ENCODE data around the gene SMYD3. TPM values are rescaled to one million over a fixed set of nuclear protein-coding genes. Genes with fewer than 3 reads are reported as not detected.

SMYD3 gene
- total and polyA plus RNA-seq, 2 of the 13 experiments (the other 11 are each of a cell fraction or from before 2014, with no cell fraction given): 27.7 to 35.8 TPM

DNA sequence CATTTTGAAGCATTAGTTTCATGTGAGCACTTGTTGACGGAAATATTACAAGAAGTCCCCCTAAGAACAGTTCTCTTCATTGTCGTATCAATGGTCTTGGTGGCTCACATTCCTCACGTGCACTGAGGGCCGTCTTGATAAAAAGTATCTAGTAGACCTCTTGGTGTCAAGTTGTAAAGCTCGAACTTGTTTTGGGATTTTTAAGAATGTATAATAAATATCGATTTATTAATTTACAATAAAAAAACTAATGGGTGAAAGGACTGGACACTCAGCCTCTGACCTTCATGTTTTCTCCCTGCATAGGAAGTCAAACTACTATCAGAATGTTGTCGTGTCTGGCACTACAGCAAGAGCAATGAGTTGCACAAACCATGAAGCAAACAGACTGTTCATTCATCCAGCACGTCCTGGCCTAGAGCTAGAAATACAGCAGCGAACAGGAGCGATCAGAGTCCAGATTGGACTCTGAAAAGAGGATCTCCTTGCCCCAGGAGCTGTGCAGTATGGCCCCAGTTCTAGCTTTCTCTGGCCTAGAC lies 319.2 kb downstream of the SMYD3 start (continued):
- TF ChIP-seq, protein P1, sequence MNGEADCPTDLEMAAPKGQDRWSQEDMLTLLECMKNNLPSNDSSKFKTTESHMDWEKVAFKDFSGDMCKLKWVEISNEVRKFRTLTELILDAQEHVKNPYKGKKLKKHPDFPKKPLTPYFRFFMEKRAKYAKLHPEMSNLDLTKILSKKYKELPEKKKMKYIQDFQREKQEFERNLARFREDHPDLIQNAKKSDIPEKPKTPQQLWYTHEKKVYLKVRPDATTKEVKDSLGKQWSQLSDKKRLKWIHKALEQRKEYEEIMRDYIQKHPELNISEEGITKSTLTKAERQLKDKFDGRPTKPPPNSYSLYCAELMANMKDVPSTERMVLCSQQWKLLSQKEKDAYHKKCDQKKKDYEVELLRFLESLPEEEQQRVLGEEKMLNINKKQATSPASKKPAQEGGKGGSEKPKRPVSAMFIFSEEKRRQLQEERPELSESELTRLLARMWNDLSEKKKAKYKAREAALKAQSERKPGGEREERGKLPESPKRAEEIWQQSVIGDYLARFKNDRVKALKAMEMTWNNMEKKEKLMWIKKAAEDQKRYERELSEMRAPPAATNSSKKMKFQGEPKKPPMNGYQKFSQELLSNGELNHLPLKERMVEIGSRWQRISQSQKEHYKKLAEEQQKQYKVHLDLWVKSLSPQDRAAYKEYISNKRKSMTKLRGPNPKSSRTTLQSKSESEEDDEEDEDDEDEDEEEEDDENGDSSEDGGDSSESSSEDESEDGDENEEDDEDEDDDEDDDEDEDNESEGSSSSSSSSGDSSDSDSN (CRISPR knock-in tag; IDR thresholded peaks at IDR 0.05): no peak
- no peak for TF ChIP-seq TIGD3 (CRISPR knock-in tag; IDR thresholded peaks at IDR 0.05; ENCODE audit: borderline replicate concordance)
- no peak for TF ChIP-seq CC2D1A (CRISPR knock-in tag; IDR thresholded peaks at IDR 0.05)
- no peak for TF ChIP-seq ATAD3A (CRISPR knock-in tag; IDR thresholded peaks at IDR 0.05)
- TF ChIP-seq BORCS8-MEF2B (CRISPR knock-in tag; IDR thresholded peaks at IDR 0.05): no peak
- no peak for TF ChIP-seq TBP (CRISPR knock-in tag; IDR thresholded peaks at IDR 0.05)
- TF ChIP-seq, protein P2, sequence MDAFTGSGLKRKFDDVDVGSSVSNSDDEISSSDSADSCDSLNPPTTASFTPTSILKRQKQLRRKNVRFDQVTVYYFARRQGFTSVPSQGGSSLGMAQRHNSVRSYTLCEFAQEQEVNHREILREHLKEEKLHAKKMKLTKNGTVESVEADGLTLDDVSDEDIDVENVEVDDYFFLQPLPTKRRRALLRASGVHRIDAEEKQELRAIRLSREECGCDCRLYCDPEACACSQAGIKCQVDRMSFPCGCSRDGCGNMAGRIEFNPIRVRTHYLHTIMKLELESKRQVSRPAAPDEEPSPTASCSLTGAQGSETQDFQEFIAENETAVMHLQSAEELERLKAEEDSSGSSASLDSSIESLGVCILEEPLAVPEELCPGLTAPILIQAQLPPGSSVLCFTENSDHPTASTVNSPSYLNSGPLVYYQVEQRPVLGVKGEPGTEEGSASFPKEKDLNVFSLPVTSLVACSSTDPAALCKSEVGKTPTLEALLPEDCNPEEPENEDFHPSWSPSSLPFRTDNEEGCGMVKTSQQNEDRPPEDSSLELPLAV (CRISPR knock-in tag; conservative IDR thresholded peaks at IDR 0.05; ENCODE audit: low read depth): no peak
- no peak for TF ChIP-seq FIP1L1 (IDR thresholded peaks at IDR 0.05; ENCODE audit: borderline replicate concordance, insufficient read depth, low read depth, low read length)
- no peak for TF ChIP-seq ARNTL (CRISPR knock-in tag; IDR thresholded peaks at IDR 0.05)
- no peak for TF ChIP-seq ZNF781 (CRISPR knock-in tag; IDR thresholded peaks at IDR 0.05; ENCODE audit: borderline replicate concordance, not compliant biosample characterization)
- TF ChIP-seq MIXL1 (CRISPR knock-in tag; IDR thresholded peaks at IDR 0.05): peak; percentile 82; the same call in 1 of the 2 replicates
- peak; percentile 67 for TF ChIP-seq NR2F6 (IDR thresholded peaks at IDR 0.05)
- peak; percentile 78; the same call in 1 of the 2 replicates for TF ChIP-seq NR2F6 (CRISPR knock-in tag; IDR thresholded peaks at IDR 0.05)
- no peak for TF ChIP-seq MLLT10 (CRISPR knock-in tag; IDR thresholded peaks at IDR 0.05)
- TF ChIP-seq CENPX (CRISPR knock-in tag; IDR thresholded peaks at IDR 0.05): no peak
- TF ChIP-seq TGIF2 (CRISPR knock-in tag; IDR thresholded peaks at IDR 0.05): no peak
- TF ChIP-seq EP300 (IDR thresholded peaks at IDR 0.05; ENCODE audit: low read depth in 2 of 2, low read length in 2 of 2): peak; percentile 23 to 70; a peak in 2 of 4 replicates
- no peak; the same call in 1 of the 2 replicates for TF ChIP-seq EP300 (CRISPR knock-in tag; IDR thresholded peaks at IDR 0.05; ENCODE audit: borderline replicate concordance)
- TF ChIP-seq NR2F2 (IDR thresholded peaks at IDR 0.05; ENCODE audit: borderline replicate concordance, low read depth): no peak
- TF ChIP-seq SP5 (CRISPR knock-in tag; IDR thresholded peaks at IDR 0.05; ENCODE audit: borderline replicate concordance, low read depth): no peak
- TF ChIP-seq ISL2 (CRISPR knock-in tag; IDR thresholded peaks at IDR 0.05): peak; percentile 48; the same call in 1 of the 2 replicates
- no peak for TF ChIP-seq ZNF790 (CRISPR knock-in tag; IDR thresholded peaks at IDR 0.05; ENCODE audit: borderline replicate concordance)
- peak; percentile 87 for TF ChIP-seq ZNF331 (CRISPR knock-in tag; IDR thresholded peaks at IDR 0.05)
- TF ChIP-seq GATAD2A (CRISPR knock-in tag; IDR thresholded peaks at IDR 0.05): peak; percentile 84; the same call in 1 of the 2 replicates
- no peak for TF ChIP-seq GLI4 (CRISPR knock-in tag; IDR thresholded peaks at IDR 0.05; ENCODE audit: borderline replicate concordance)
- no peak for TF ChIP-seq SMYD3 (CRISPR knock-in tag; IDR thresholded peaks at IDR 0.05)
- TF ChIP-seq ZNF576 (CRISPR knock-in tag; IDR thresholded peaks at IDR 0.05): no peak
- no peak for TF ChIP-seq NR0B2 (CRISPR knock-in tag; IDR thresholded peaks at IDR 0.05)
